ENCODE results near the gene PIP5K1B. TPM values are rescaled to one million over a fixed set of nuclear protein-coding genes. Genes with fewer than 3 reads are reported as not detected.

The PIP5K1B gene
- total RNA-seq, 1 experiment from 2014 or later: 10.3 TPM

GRCh38 chr9:68832861-68833518 lies 128.0 kb downstream of the PIP5K1B start:
- no peaks in the 10 kb centered on the region for H3K4me1 Mint-ChIP-seq (ENCODE audit: low read depth, unreplicated experiment)
- H3K36me3 ChIP-seq (ENCODE audit: control insufficient read depth, insufficient read depth, low read length): no peaks in the 10 kb centered on the region
- H3K9me3 ChIP-seq: no peaks in the 10 kb centered on the region
- BruUV-seq (replicated peaks): no TSS peak
- H3K27me3 Mint-ChIP-seq (ENCODE audit: insufficient read depth, unreplicated experiment): no peaks in the 10 kb centered on the region
- H3K36me3 Mint-ChIP-seq (ENCODE audit: insufficient read depth, unreplicated experiment): peaks cover 7% of the 10 kb centered on the region
- H3K4me3 ChIP-seq (ENCODE audit: low read depth, low read length): no peak overlapping the region
- DNase-seq: no peak
- H3K4me1 ChIP-seq: no peaks in the 10 kb centered on the region
- TF ChIP-seq CTCF (IDR thresholded peaks at IDR 0.05; ENCODE audit: insufficient read depth in 1 of 2, low read depth in 1 of 2, low read length in 1 of 2, severe bottlenecking in 1 of 2, unreplicated experiment in 1 of 2): no peak
- H3K9me3 Mint-ChIP-seq (ENCODE audit: unreplicated experiment): no peaks in the 10 kb centered on the region
- ChIA-PET CTCF (no interaction called here), POLR2A (interaction anchor here (0.6 kb wide), 1 partner anchor 21 kb away, joined by 3 read pairs; no protein-coding TSS in a partner anchor)
- no peak overlapping the region for H3K27ac Mint-ChIP-seq (ENCODE audit: unreplicated experiment)
- intact Hi-C loops (cut with micrococcal nuclease; ENCODE audit: unreplicated experiment): no loop called here
- no peak overlapping the region for H3K4me3 Mint-ChIP-seq (ENCODE audit: unreplicated experiment)
- H3K27me3 ChIP-seq (replicated peaks; ENCODE audit: control insufficient read depth, insufficient read depth, low read length): no peaks in the 10 kb centered on the region

GRCh38 chr9:68834931-68835520 lies 130.0 kb downstream of the PIP5K1B start:
- ChIA-PET POLR2A (no interaction called here), CTCF (no interaction called here)
- Mint-ChIP-seq H3K4me1 (ENCODE audit: low read depth, unreplicated experiment) (no peaks in the 10 kb centered on the region), H3K27ac (ENCODE audit: unreplicated experiment) (no peak overlapping the region), H3K4me3 (ENCODE audit: unreplicated experiment) (no peak overlapping the region), H3K9me3 (ENCODE audit: unreplicated experiment) (no peaks in the 10 kb centered on the region), H3K27me3 (ENCODE audit: insufficient read depth, unreplicated experiment) (no peaks in the 10 kb centered on the region), H3K36me3 (ENCODE audit: insufficient read depth, unreplicated experiment) (peaks cover 7% of the 10 kb centered on the region)
- no peak for TF ChIP-seq CTCF (IDR thresholded peaks at IDR 0.05; ENCODE audit: insufficient read depth in 1 of 2, low read depth in 1 of 2, low read length in 1 of 2, severe bottlenecking in 1 of 2, unreplicated experiment in 1 of 2)
- BruUV-seq (replicated peaks): no TSS peak
- Histone ChIP-seq H3K4me1 (no peaks in the 10 kb centered on the region), H3K9me3 (no peaks in the 10 kb centered on the region), H3K36me3 (ENCODE audit: control insufficient read depth, insufficient read depth, low read length) (no peaks in the 10 kb centered on the region), H3K27me3 (replicated peaks; ENCODE audit: control insufficient read depth, insufficient read depth, low read length) (no peaks in the 10 kb centered on the region), H3K4me3 (ENCODE audit: low read depth, low read length) (no peak overlapping the region)
- no peak for DNase-seq
- intact Hi-C loops (cut with micrococcal nuclease; ENCODE audit: unreplicated experiment): no loop called here

GRCh38 chr9:68836788-68837187 lies 131.7 kb downstream of the PIP5K1B start:
- BruUV-seq (replicated peaks): no TSS peak
- Mint-ChIP-seq H3K27me3 (ENCODE audit: insufficient read depth, unreplicated experiment) (no peaks in the 10 kb centered on the region), H3K4me3 (ENCODE audit: unreplicated experiment) (no peak overlapping the region), H3K9me3 (ENCODE audit: unreplicated experiment) (no peaks in the 10 kb centered on the region), H3K36me3 (ENCODE audit: insufficient read depth, unreplicated experiment) (peaks cover 14% of the 10 kb centered on the region), H3K4me1 (ENCODE audit: low read depth, unreplicated experiment) (no peaks in the 10 kb centered on the region), H3K27ac (ENCODE audit: unreplicated experiment) (no peak overlapping the region)
- Histone ChIP-seq H3K27me3 (replicated peaks; ENCODE audit: control insufficient read depth, insufficient read depth, low read length) (no peaks in the 10 kb centered on the region), H3K9me3 (no peaks in the 10 kb centered on the region), H3K4me1 (no peaks in the 10 kb centered on the region), H3K4me3 (ENCODE audit: low read depth, low read length) (no peak overlapping the region), H3K36me3 (ENCODE audit: control insufficient read depth, insufficient read depth, low read length) (no peaks in the 10 kb centered on the region)
- intact Hi-C loops (cut with micrococcal nuclease; ENCODE audit: unreplicated experiment): no loop called here
- POLR2A ChIA-PET: no interaction called here
- TF ChIP-seq CTCF (IDR thresholded peaks at IDR 0.05; ENCODE audit: insufficient read depth in 1 of 2, low read depth in 1 of 2, low read length in 1 of 2, severe bottlenecking in 1 of 2, unreplicated experiment in 1 of 2): no peak
- no peak for DNase-seq
- CTCF ChIA-PET: no interaction called here

Data from Caco-2 (cell line).